HG03558 (cell line): ENCODE results near the gene EFCAB8.

Experiments
- ATAC-seq: cut with Tn5 transposase; IDR thresholded peaks from one replicate; pipeline ENCODE4 v1.9.1; 2021; ENCODE audit warnings: moderate number of reproducible peaks; ENCODE audit not compliant: unreplicated experiment; ENCODE audit errors: extremely low read depth

EFCAB8 gene

DNA sequence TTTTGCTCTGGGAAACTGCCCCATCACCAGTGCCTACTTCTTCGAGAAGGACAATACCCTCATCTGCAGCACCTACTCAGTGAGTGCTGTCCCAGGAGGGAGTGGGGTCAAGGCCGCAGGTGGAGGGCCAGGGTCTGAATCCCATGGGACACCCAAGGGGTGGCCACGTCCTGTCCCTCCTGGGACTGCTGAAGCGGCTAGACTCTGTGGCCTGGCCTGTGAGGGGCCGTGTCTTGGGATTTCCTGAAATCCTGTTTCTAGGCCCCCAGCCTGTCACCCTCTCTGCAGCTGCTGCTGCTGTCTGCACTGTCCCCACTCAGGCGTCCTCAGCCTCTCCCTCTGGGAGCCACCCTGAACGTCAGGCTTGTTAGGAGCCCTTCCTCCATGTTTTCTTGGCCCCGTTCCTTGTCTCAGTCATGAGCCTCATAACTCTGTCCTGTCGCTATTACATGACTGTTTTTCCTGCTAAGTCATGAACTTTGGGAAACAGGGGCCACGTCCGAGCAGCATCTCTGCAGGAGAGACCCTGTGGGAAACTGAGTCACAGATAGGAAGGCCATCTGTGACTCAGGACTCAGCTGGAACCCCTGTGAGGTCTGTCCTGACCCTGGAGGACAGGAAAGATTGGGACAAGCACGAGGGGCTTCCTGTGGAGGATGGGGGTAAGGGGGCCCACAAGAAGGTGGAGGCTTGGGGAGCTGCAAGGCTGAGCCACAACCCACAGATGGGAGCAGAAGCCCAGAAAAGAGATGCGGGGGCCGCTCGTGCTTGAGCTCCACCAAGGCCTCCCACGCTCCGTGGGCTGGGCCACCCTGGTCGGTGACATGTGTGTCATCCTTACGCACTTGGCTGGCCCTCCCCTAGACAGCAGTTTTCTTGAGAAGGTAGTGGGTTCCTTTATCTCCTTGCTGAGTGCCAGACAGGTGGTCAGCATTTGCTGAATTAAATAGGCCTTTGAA lies 49.9 kb downstream of the EFCAB8 start:
- ATAC-seq: no peak

- no peak for ATAC-seq
These were observed 50.7 kb downstream of the EFCAB8 start for GRCh38 chr20:32909451-32909850.

- ATAC-seq: no peak
These were observed 51.3 kb downstream of the EFCAB8 start for GRCh38 chr20:32909896-32910571.

- no peak for ATAC-seq
These were observed 52.6 kb downstream of the EFCAB8 start for GRCh38 chr20:32911355-32911754.

DNA sequence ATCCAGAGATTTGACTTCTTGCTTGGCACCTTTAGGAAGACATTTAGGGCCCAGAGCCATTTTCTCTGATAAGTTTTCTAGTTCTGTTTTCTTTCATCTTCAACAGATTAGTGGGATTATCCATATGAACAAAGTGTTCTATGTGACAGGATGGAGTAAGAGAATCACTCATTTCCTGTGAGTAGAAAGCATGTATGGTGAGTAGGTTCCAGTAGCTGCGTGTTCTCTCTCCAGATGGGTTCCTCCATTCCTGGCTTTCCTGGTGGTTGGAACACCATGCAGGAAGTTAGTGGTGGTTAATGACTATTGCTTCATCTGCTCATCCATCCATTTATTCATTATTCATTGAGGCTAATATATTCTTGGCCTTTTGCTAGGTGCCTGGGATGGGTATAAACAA lies 54.0 kb downstream of the EFCAB8 start:
- no peak for ATAC-seq

DNA sequence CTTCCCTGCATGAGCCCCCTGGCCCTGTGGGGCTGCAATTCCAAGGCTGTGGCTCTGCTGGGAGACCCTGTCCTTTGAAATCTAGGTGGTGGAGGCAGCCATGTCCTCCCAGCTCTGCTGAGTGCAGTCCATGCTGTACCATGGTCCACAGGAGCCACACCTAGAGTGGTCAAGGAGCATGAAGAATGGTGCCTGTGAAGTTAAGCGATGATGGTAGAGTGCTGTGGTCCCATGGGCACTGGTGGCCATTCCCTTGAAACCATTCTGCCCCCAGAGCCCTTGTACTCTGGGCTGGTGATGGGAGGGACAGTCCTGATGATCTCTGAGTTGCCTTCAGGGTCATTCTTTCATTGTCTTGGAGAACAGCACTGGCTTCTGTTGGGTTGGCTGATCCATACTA lies 55.3 kb downstream of the EFCAB8 start:
- ATAC-seq: no peak

- ATAC-seq: no peak
These were observed 58.6 kb downstream of the EFCAB8 start for GRCh38 chr20:32917191-32917950.

DNA sequence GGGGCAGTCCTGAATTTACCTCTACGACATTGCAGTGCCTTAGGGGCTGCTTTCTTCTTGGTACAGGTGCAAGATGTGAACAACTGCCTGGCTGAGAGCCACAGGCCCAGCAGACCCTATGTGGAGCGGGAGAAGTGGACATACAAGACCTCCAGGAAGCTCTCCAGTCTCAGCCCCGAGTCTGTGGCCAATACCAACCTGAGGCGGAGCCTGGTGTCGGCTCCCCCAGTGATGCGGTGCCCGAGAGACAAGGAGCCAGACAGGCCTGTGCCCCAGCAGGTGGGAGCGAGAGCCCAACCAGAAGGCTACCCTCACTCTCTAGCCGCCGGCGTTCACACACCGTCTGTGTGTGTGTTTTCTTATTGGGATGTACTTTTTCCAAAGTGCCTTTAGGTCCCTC lies 59.6 kb downstream of the EFCAB8 start:
- ATAC-seq: no peak

DNA sequence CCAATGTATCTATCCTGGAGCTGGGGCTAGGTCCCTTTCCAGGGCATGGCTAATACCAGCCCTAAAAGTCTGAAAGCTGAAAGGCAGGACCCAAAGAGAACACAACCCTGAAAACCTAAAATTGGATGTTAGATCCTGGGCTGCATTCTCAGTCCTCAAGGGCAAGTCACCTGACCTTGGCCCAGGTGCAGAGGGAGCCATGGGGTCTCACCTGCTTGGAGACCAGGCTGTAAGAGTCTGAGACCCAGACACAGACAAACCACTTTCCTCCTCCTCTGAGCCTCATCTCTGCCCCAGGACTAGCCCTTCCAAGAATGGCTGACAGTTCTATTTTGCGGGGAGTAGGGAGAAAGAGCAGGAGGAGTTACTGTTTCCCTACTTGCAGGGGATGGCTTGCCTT lies 60.0 kb downstream of the EFCAB8 start:
- ATAC-seq: no peak

GRCh38 chr20:32920066-32920465 lies 61.3 kb downstream of the EFCAB8 start:
- ATAC-seq: no peak

GRCh38 chr20:32920530-32921298 lies 62.0 kb downstream of the EFCAB8 start:
- no peak for ATAC-seq

- no peak for ATAC-seq
These were observed 63.7 kb downstream of the EFCAB8 start for GRCh38 chr20:32922466-32922865.

- no peak for ATAC-seq
These were observed 66.1 kb downstream of the EFCAB8 start for GRCh38 chr20:32924781-32925180.

DNA sequence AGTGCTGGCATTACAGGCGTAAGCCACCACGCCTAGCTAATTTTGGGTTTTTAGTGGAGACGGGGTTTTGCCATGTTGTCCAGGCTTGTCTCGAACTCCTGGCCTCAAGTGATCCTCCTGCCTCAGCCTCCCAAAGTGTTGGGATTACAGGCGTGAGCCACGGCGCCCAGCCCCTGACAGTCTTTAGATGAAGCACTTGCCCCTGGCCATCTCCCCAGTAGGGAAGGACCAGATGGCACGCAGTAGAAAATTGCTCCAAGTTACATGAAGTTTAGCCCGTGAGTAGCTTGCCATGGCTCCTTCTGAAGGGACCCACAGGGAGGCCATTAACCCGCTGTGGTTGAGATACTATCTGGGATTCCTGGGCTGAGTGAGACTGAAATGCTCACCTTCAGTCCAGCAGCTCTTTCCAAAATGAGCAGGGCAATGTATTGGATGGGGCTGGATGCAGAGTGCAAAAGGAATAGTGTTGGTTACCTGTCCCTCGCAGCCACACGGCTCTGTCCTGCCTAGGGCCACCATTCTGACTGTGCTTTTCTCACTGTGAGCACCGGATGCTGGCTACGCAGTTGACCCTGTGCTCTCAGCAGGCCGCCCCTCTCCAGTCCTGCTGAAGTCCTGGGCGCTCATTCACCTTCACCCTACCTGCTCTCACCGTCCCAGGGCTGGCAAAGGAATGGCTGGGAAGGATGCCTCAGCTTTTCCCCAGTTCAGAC lies 66.9 kb downstream of the EFCAB8 start:
- ATAC-seq: no peak

DNA sequence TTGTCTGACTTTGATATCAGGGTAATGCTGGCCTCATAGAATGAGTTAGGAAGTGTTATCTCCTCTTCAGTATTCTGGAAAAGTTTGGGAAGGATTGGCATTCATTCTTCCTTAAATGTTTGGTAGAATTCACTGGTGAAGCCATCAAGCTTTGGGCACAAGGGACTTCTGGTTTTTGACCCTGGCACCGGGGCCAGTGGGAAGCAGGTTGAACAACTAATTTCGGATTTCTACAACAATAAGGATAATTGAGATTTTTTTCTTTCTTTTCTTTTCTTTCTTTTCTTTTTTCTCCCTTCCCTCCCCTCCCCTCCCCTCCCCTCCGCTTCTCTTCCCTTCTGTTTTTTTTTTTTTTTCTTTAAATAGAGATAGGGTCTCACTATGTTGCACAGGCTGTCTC lies 70.4 kb downstream of the EFCAB8 start:
- ATAC-seq: no peak

DNA sequence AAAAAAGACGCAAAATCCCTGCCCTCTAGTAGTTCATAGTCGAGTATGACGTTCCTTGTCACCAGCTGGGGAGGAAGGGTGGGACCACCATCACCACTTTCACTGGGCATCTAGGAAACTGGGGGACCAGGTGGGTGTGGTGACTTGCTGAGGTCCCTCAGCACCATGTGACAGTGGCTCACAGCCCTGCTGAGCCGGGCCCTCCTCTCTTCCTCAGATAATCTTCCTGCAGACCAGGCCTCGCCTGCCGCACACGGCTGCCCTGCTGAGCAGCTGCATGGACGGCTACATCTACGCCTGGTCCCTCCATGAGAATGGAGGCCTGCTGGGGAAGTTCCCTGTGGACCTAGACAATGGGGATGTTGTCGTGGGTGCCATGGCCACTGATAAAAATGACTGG lies 71.5 kb downstream of the EFCAB8 start:
- no peak for ATAC-seq

DNA sequence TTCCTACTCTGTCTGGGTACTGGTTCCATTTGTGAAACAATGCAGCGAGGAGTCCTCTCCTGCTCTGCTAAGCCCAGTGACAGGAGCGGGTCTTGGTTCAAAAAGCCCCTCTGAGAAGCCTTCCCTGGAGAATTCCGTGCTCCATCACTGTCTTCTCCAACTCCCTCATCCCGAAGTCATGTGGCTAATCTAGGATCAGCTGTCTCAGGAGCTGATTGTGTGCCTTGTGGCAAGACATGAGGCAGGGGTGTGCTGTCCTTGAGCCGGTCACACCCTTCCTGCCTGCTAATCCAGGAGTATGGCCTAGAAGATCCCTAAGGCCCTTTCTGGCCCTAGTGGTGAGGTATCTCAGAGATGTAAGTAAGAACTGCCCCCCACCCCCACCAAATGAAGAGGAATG lies 72.0 kb downstream of the EFCAB8 start:
- ATAC-seq: no peak

DNA sequence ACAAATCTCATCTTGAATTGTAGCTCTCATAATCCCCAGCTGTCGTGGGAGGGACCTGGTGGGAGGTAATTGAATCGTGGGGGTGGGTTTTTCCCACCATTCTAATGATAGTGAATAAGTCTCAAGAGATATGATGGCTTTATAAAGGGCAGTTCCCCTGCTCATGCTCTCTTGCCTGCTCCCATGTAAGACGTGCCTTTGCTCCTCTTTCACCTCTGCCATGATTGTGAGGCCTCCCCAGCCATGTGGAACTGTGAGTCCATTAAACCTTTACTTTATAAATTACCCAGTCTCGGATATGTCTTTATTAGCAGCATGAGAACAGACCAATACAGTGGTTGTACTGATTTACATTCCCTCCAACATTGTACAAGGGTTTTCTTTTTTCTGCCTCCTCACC lies 75.9 kb downstream of the EFCAB8 start:
- no peak for ATAC-seq

DNA sequence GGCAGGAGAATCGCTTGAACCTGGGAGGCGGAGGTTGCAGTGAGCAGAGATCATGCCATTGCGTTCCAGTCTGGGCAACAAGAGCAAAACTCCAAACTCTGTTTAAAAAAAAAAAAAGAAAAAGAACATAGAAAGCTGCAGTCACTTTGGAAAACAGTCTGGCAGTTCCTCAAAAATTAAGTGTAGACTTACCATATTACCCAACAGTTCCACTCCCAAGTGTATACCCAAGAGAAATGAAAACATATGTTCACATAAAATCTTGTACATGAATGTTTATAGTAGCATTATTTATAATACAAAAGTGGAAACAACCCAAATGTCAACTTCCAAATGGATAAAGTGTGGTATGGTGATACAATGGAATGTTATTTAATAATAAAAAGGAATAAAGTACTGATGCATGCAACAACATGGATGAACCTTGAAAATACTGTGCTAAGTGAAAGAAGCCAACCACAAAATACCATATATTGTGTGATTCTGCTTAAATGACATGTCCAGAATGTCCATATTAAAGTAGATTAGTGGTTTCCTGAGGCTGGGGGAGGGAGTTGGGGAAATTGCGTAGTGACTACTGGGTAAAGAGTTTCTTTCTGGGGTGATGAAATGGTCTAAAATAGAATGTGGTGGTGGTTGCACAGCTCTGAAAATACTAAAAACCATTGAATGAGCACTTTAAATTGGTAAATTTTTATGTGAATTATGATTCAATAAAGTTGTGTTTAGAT lies 82.6 kb downstream of the EFCAB8 start:
- no peak for ATAC-seq
